ENCODE data around the gene DNAJC13.
"Not testable (repeated sequence)": the region's sequence is repeated elsewhere in the genome, so short reads cannot be mapped to it uniquely, and the experiment has no call there.

DNAJC13 gene

DNA sequence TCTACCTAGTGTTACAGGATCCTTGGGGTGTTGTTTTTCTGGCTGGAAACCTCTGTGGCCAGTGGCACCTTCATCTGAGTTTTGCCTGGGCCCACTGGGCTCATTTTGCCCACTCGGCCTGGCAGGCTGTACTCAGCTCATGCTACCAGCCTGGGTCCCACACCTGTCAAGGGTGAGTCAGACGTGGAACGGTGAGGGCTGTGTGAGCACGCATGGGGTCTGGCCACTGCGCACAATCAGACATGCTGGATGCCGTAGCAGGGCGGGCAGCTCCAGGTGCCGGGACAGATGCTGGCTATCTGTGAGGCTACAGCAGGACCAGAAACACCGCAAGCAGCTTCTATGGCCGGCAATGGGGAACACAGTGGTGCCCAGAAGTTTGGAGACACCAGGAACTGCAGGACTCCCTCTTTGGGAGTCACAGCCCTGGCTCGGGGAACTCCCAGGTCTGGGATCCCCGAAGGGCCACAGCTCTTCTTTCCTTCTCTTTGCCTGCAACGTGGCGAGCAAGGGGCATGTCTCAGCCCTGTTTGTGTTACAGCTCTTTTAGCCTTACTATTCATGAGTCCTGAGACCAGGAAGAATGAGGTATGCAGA, 35.9 kb upstream of the DNAJC13 start:
- no peaks in the 10 kb centered on the region for H3K4me1 ChIP-seq (ENCODE audit: insufficient read depth, insufficient read length)
- no peak overlapping the region for H3K4me3 ChIP-seq (ENCODE audit: insufficient read length, low read depth)
- no peaks in the 10 kb centered on the region for H3K27me3 ChIP-seq (ENCODE audit: insufficient read depth, insufficient read length)
- H3K36me3 ChIP-seq (ENCODE audit: insufficient read depth, insufficient read length, low read length) = no peaks in the 10 kb centered on the region
- no peak for TF ChIP-seq SUZ12 (IDR thresholded peaks at IDR 0.05; ENCODE audit: extremely low read depth, insufficient read depth, insufficient read length)
- no peak for TF ChIP-seq YY1 (IDR thresholded peaks at IDR 0.05; ENCODE audit: insufficient read depth, insufficient read length)
- TF ChIP-seq ZNF274 (IDR thresholded peaks at IDR 0.05; ENCODE audit: low read depth, low read length) = no peak
- H3K9me3 ChIP-seq (ENCODE audit: insufficient read depth, low read length) = peaks cover 49% of the 10 kb centered on the region; the same call in 1 of the 2 replicates
- H3K9ac ChIP-seq (ENCODE audit: insufficient read length, low read depth) = no peak overlapping the region
- no peak for DNase-seq (ENCODE audit: low read depth, low spot score)

DNA sequence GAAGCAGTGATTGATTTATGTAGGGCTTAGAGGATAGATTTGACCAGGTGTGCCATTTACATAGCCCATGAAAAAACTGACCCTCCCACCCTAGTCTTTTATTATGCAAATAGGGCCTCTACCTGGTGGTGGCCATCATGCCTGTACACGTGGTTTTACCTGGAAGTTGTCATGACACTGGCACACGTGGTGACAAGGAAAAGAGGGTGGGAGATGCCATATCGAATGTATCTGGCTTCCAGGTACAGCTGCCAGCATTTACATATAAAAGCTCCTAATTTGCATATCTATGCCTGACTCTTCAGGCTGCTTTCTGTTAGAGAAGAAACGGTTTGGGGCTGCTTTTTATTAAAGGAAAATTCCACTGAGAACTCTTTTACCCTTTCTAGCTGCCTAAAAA, 35.0 kb upstream of the DNAJC13 start:
- Histone ChIP-seq H3K9ac (ENCODE audit: insufficient read length, low read depth) (no peak overlapping the region), H3K4me1 (ENCODE audit: insufficient read depth, insufficient read length) (no peaks in the 10 kb centered on the region), H3K9me3 (ENCODE audit: insufficient read depth, low read length) (peaks cover 49% of the 10 kb centered on the region; the same call in 1 of the 2 replicates), H3K27me3 (ENCODE audit: insufficient read depth, insufficient read length) (no peaks in the 10 kb centered on the region), H3K4me3 (ENCODE audit: insufficient read length, low read depth) (no peak overlapping the region), H3K36me3 (ENCODE audit: insufficient read depth, insufficient read length, low read length) (no peaks in the 10 kb centered on the region)
- no peak for DNase-seq (ENCODE audit: low read depth, low spot score)
- TF ChIP-seq YY1 (IDR thresholded peaks at IDR 0.05; ENCODE audit: insufficient read depth, insufficient read length) (no peak), ZNF274 (IDR thresholded peaks at IDR 0.05; ENCODE audit: low read depth, low read length) (no peak), SUZ12 (IDR thresholded peaks at IDR 0.05; ENCODE audit: extremely low read depth, insufficient read depth, insufficient read length) (no peak)

DNA sequence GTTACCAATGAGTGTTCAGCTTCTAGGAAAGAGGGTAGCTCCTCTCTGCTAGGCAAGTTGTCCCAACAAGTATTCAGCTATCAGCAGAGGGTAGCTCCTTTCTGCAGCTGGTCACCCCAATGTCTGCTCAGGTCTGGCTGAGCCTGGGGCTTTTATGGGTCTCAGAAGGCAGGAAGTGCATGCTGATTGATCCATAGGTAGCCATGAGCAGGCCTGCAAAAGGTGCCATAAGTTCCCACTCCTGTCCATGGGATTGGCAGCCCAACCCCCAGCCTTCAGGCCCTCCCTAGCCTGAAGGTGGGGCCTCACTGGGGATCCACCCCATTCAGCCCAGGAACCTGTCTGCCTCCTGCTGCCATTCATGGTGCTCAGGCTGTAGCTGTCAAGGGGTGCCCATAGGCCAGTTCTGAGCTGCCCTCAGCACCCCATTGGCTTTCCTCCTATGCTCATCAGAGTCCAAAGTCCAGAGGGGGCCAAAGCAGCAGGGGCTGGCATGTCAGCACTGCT, 34.6 kb upstream of the DNAJC13 start:
- no peak for DNase-seq (ENCODE audit: low read depth, low spot score)

DNA sequence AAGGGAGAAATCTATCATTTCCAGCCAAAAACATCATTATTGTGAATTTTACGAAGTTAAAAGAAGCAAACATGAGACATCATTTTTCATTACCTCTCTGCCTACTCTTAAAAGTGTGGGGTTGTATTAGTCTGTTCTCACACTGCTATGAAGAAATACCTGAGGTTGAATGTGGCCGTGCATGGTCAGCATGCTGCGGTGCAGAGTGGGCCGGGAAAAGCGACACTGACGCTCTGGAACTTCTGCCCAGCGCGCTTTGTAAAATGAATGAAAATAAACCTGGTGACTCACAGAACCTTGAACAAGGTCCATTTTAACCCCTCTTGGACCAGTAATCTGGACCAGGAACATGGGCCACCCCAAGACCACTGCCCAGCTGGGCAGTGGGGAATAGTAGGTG, 31.0 kb upstream of the DNAJC13 start:
- Histone ChIP-seq H3K4me1 (ENCODE audit: insufficient read depth, insufficient read length) (no peaks in the 10 kb centered on the region), H3K27me3 (ENCODE audit: insufficient read depth, insufficient read length) (no peaks in the 10 kb centered on the region), H3K36me3 (ENCODE audit: insufficient read depth, insufficient read length, low read length) (no peaks in the 10 kb centered on the region), H3K4me3 (ENCODE audit: insufficient read length, low read depth) (no peak overlapping the region), H3K9ac (ENCODE audit: insufficient read length, low read depth) (no peak overlapping the region), H3K9me3 (ENCODE audit: insufficient read depth, low read length) (peaks cover 25% of the 10 kb centered on the region; the same call in 1 of the 2 replicates)
- no peak for DNase-seq (ENCODE audit: low read depth, low spot score)
- TF ChIP-seq YY1 (IDR thresholded peaks at IDR 0.05; ENCODE audit: insufficient read depth, insufficient read length) = no peak
- TF ChIP-seq ZNF274 (IDR thresholded peaks at IDR 0.05; ENCODE audit: low read depth, low read length) = no peak
- no peak for TF ChIP-seq SUZ12 (IDR thresholded peaks at IDR 0.05; ENCODE audit: extremely low read depth, insufficient read depth, insufficient read length)

More for the DNA sequence above, 34.6 kb upstream of the DNAJC13 start:
- no peak overlapping the region for H3K4me3 ChIP-seq (ENCODE audit: insufficient read length, low read depth)
- no peaks in the 10 kb centered on the region for H3K27me3 ChIP-seq (ENCODE audit: insufficient read depth, insufficient read length)
- H3K4me1 ChIP-seq (ENCODE audit: insufficient read depth, insufficient read length) = no peaks in the 10 kb centered on the region
- H3K9ac ChIP-seq (ENCODE audit: insufficient read length, low read depth) = no peak overlapping the region
- peaks cover 45% of the 10 kb centered on the region; the same call in 1 of the 2 replicates for H3K9me3 ChIP-seq (ENCODE audit: insufficient read depth, low read length)
- no peak for TF ChIP-seq ZNF274 (IDR thresholded peaks at IDR 0.05; ENCODE audit: low read depth, low read length)
- no peak for TF ChIP-seq SUZ12 (IDR thresholded peaks at IDR 0.05; ENCODE audit: extremely low read depth, insufficient read depth, insufficient read length)
- TF ChIP-seq YY1 (IDR thresholded peaks at IDR 0.05; ENCODE audit: insufficient read depth, insufficient read length) = no peak
- H3K36me3 ChIP-seq (ENCODE audit: insufficient read depth, insufficient read length, low read length) = no peaks in the 10 kb centered on the region

DNA sequence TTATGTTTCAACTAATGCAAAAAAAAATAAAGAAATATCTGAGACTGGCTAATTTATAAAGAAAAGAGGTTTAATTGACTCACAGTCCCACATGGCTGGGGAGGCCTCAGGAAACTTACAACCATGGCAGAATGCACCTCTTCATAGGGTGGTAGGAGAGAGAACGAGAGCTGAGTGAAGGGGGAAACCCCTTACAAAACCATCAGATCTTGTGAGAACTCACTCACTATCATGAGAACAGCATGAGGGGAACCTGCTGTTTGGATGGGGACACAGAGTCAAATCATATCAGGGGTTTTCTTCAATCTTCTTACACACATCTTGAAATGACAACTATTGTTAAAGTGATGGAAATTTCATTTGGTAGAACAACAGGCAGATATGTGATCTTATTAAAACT, 24.6 kb upstream of the DNAJC13 start:
- H3K4me1 ChIP-seq (ENCODE audit: insufficient read depth, insufficient read length); H3K4me3 ChIP-seq (ENCODE audit: insufficient read length, low read depth): not testable (repeated sequence)

DNA sequence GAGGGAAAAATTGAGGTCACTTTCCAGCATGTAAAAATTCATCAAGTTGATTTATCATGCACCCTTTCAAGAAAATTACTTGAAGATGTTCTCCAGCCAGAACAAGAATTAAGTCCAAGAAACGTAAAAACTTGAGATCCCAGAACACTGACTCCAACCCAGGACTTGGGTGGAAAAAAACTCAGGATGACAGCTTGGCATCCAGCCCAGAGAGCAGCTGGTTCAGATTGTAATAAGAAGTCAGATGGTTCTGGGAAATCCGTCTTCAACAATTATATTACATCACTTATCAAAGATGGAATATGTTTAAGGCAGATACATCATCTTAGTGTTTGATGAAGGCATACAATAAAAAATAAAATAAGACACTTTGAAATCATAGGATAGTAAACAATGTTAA, 23.0 kb upstream of the DNAJC13 start:
- no peaks in the 10 kb centered on the region for H3K9me3 ChIP-seq (ENCODE audit: insufficient read depth, low read length)
- no peak overlapping the region for H3K4me3 ChIP-seq (ENCODE audit: insufficient read length, low read depth)
- TF ChIP-seq SUZ12 (IDR thresholded peaks at IDR 0.05; ENCODE audit: extremely low read depth, insufficient read depth, insufficient read length) = no peak
- TF ChIP-seq YY1 (IDR thresholded peaks at IDR 0.05; ENCODE audit: insufficient read depth, insufficient read length) = no peak
- TF ChIP-seq ZNF274 (IDR thresholded peaks at IDR 0.05; ENCODE audit: low read depth, low read length) = no peak
- H3K4me1 ChIP-seq (ENCODE audit: insufficient read depth, insufficient read length) = no peaks in the 10 kb centered on the region
- no peak for DNase-seq (ENCODE audit: low read depth, low spot score)
- no peak overlapping the region for H3K9ac ChIP-seq (ENCODE audit: insufficient read length, low read depth)
- no peaks in the 10 kb centered on the region for H3K36me3 ChIP-seq (ENCODE audit: insufficient read depth, insufficient read length, low read length)
- H3K27me3 ChIP-seq (ENCODE audit: insufficient read depth, insufficient read length) = no peaks in the 10 kb centered on the region

More for the DNA sequence above, 24.6 kb upstream of the DNAJC13 start:
- not testable (repeated sequence) for DNase-seq (ENCODE audit: low read depth, low spot score); H3K27me3 ChIP-seq (ENCODE audit: insufficient read depth, insufficient read length); H3K36me3 ChIP-seq (ENCODE audit: insufficient read depth, insufficient read length, low read length); H3K9ac ChIP-seq (ENCODE audit: insufficient read length, low read depth); H3K9me3 ChIP-seq (ENCODE audit: insufficient read depth, low read length)

DNA sequence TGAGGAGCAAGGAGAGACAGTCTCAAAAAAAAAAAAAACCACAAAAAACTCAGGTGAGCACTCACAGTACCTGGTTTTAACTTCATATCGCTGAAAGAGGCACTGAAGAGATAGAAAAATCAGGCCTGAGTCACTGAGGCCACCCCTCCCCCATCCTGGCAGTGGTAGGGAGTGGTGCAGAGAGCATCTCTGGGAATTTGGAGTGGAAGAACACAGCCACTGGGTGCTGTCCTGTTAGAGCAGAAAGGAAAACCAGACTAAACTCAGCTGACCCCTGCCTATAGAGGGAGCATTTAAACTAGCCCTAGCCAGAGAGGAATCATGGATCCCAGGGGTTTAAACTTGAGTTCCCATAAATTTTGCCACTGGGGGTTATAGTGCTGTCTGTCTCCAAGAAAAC, 22.2 kb upstream of the DNAJC13 start:
- DNase-seq (ENCODE audit: low read depth, low spot score) = no peak
- H3K4me1 ChIP-seq (ENCODE audit: insufficient read depth, insufficient read length) = no peaks in the 10 kb centered on the region
- H3K27me3 ChIP-seq (ENCODE audit: insufficient read depth, insufficient read length) = no peaks in the 10 kb centered on the region
- H3K4me3 ChIP-seq (ENCODE audit: insufficient read length, low read depth) = no peak overlapping the region
- H3K36me3 ChIP-seq (ENCODE audit: insufficient read depth, insufficient read length, low read length) = no peaks in the 10 kb centered on the region
- no peaks in the 10 kb centered on the region for H3K9me3 ChIP-seq (ENCODE audit: insufficient read depth, low read length)
- H3K9ac ChIP-seq (ENCODE audit: insufficient read length, low read depth) = no peak overlapping the region
- TF ChIP-seq SUZ12 (IDR thresholded peaks at IDR 0.05; ENCODE audit: extremely low read depth, insufficient read depth, insufficient read length) (no peak), YY1 (IDR thresholded peaks at IDR 0.05; ENCODE audit: insufficient read depth, insufficient read length) (no peak), ZNF274 (IDR thresholded peaks at IDR 0.05; ENCODE audit: low read depth, low read length) (no peak)
